Measurements from ENCODE around the gene SGIP1.

GRCh38 chr1:66633159-66633558 is 99.2 kb downstream of the SGIP1 start:
- no peak for TF ChIP-seq CTCF (IDR thresholded peaks at IDR 0.05; ENCODE audit: extremely low read depth in 1 of 2, insufficient read depth in 1 of 2, low read depth in 1 of 2, low read length in 2 of 2)
- no peak for TF ChIP-seq MAX (IDR thresholded peaks at IDR 0.05; ENCODE audit: insufficient read depth, insufficient read length)
- TF ChIP-seq POLR2AphosphoS5 (IDR thresholded peaks at IDR 0.05; ENCODE audit: insufficient read depth, low read depth, low read length): no peak
- TF ChIP-seq FOS (IDR thresholded peaks at IDR 0.05; ENCODE audit: borderline replicate concordance, insufficient read depth, low read length): no peak
- TF ChIP-seq EZH2 (IDR thresholded peaks at IDR 0.05; ENCODE audit: borderline replicate concordance, low read depth, low read length, severe bottlenecking): no peak
- TF ChIP-seq JUN (IDR thresholded peaks at IDR 0.05; ENCODE audit: borderline replicate concordance, insufficient read depth, insufficient read length, low read depth): no peak
- no peak for TF ChIP-seq POLR2A (IDR thresholded peaks at IDR 0.05; ENCODE audit: low read depth, low read length)
